Cardiac fibroblast (primary cell): ENCODE results near the gene CDC5L.

ENCODE experiments used
- DNase-seq, 2 donors: peaks; one replicate each; pipeline versions ENCODE4 v3.0.0 to v3.0.0-alpha.2; 2010; ENCODE audit warnings: low read depth in 2 of 2
- H3K4me3 ChIP-seq, 2 donors: replicated peaks in 1 of 2; 1 replicate in 1 of 2; 2 replicates in 1 of 2; pipeline ENCODE4 v1.5.1; 2011; ENCODE audit warnings: low read depth in 2 of 2, low read length in 2 of 2, mild to moderate bottlenecking in 2 of 2, moderate library complexity in 1 of 2
- TF ChIP-seq, protein P1 (sequence below): IDR thresholded peaks from one replicate; pipeline ENCODE4 v1.5.1; 2011; ENCODE audit warnings: low read depth, mild to moderate bottlenecking, low read length, inconsistent platforms

Gene CDC5L

DNA sequence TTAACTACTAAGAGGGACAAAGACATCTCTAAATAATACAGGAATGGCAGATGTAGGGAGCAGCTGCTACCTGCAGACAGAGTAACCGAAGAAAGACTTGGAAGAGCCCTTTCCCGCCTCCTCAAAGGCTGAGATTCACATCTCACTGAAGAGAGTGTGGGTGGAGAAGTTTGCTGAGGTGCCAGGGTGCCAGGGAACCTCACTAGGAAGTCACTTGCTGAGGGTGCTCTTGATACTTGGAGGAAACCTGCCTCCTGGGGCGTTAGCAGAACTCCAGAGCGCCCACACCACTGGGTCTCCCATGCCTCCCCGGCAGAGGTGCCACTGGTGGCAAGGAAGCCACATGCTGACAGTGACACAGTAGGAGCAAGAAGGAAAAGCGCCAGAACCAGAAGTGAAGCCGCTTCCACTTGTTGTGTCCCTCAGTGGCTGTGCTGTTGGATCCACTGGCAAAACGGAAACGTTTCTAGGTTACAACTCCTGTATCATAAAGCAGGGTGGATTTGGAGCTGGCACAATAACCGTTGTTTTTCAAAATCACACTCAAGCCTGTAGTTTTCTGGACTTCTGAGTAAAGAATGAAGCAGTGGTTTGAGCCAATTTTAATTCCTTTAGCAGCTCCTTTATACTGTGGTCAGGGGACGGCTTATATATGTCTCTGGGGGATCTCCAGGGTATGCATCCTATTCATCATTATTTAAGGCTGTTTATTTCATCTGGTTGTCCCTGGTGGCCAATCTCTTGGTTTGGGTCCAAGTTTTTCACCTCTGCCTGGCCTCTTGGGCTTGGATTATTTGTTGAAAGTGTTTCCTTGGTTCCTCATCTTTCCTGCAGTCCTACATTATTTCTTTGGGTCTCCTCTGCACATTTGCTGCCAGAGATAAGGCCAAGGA, 64.5 kb downstream of the CDC5L start:
- H3K4me3 ChIP-seq, result no peak overlapping the region
- DNase-seq, result peak; percentile 63 to 72
- TF ChIP-seq, protein P1, sequence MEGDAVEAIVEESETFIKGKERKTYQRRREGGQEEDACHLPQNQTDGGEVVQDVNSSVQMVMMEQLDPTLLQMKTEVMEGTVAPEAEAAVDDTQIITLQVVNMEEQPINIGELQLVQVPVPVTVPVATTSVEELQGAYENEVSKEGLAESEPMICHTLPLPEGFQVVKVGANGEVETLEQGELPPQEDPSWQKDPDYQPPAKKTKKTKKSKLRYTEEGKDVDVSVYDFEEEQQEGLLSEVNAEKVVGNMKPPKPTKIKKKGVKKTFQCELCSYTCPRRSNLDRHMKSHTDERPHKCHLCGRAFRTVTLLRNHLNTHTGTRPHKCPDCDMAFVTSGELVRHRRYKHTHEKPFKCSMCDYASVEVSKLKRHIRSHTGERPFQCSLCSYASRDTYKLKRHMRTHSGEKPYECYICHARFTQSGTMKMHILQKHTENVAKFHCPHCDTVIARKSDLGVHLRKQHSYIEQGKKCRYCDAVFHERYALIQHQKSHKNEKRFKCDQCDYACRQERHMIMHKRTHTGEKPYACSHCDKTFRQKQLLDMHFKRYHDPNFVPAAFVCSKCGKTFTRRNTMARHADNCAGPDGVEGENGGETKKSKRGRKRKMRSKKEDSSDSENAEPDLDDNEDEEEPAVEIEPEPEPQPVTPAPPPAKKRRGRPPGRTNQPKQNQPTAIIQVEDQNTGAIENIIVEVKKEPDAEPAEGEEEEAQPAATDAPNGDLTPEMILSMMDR, result no peak

GRCh38 chr6:44452725-44453124, 65.2 kb downstream of the CDC5L start:
- no peak overlapping the region for H3K4me3 ChIP-seq
- peak; percentile 47 to 87 for DNase-seq
- TF ChIP-seq, protein P1, result no peak

DNA sequence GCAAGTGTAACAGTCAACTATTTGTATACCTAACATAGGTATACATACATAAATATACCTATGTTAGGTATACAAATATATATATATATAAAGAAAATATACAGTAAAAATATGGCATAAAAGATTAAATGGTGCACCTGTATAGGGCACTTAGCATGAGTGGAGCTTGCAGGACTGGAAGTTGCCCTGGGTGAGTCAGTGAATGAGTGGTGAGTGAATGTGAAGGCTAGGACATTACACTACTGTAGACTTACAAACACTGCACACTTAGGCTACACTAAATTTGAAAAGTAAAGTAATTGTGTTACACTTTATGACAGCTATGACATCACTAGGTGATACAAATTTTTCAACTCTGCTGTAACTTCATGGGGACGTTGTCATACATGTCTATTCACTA, 65.6 kb downstream of the CDC5L start:
- H3K4me3 ChIP-seq, result no peak overlapping the region
- peak in 1 of 2 donors; percentile 50 for DNase-seq
- TF ChIP-seq, protein P1, result no peak

- TF ChIP-seq, protein P1, result no peak
- H3K4me3 ChIP-seq, result no peak overlapping the region
- peak in 1 of 2 donors; percentile 27 for DNase-seq
Measured at GRCh38 chr6:44454198-44454597, 66.7 kb downstream of the CDC5L start.

DNA sequence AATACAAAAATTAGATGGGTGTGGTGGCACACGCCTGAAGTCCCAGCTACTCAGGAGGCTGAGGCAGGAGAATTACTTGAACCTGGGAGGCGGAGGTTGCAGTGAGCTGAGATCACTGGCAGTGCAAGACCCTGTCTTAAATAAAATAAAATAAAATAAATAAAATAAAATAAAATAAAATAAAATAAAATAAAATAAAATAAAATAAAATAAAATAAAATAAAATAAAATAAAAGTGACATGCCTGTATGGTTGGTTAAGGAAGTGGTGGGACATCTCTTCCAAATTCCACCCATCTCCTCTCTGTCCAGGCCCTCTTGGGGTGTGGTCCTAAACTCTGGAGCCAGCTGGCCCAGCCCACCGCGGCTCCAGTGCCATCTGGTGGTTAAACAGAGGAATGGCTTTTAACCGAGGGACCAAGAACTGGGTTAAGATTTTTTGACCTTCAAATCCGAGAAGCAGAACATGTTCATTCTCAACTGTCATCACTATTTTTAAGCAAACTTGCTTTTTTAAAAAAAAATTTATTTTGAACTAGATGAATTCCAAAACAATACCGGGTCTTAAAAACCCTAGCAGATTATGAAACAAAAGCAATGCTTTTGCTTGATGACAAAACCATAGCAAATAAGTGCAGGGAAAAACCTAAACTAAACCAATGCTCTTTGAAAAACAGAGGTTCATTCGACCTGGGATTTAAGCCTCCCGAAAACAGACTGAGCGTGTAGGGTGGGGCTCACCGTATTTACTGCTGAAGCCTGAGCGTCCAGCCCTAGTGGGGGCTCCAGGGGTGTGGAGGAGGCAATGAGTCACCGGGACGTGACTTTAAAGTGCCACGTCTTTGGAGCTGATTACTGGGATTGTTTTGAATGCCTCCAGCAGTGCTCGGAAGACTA, 68.8 kb downstream of the CDC5L start:
- H3K4me3 ChIP-seq, result peak overlapping the region in 1 of 2 donors; percentile 35
- TF ChIP-seq, protein P1, result peak; percentile 91
- peak; percentile 73 to 78 for DNase-seq

DNA sequence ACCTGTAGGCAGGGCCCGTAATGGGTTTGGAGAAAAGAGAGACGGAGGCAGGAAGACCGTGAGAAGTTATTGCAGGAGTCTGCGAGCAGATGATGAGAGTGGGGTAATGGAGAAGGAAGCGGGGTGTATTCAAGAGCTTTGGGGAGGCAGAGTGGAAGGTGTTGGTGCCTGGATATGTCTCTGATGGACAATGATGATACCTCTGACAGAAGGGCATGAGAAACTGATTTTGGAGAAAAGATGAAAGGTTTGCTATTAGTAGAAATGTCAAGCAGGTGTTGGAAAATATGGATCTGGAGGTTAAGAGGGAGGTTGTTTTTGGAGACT, 69.4 kb downstream of the CDC5L start:
- TF ChIP-seq, protein P1, result no peak
- DNase-seq, result no peak
- H3K4me3 ChIP-seq, result peak overlapping the region in 1 of 2 donors; percentile 35
